ENCODE data around the gene H2BW1. TPM values are rescaled to one million over a fixed set of nuclear protein-coding genes. Genes with fewer than 3 reads are reported as not detected.
"Not testable (repeated sequence)": the region's sequence is repeated elsewhere in the genome, so short reads cannot be mapped to it uniquely, and the experiment has no call there.

The H2BW1 gene
- not detected in 2 replicates for total RNA-seq
- not detected in 2 replicates for polyA plus RNA-seq
- polyA plus RNA-seq (2012), result not detected in 2 replicates
- polyA minus RNA-seq (ENCODE audit: low replicate concordance), result not detected in 2 replicates

GRCh38 chrX:104013606-104014005 lies at the start of gene H2BW1:
H2BW1 (minus strand) TSS chrX:104013708; CDS start chrX:104013576, 132 bp downstream.
- Histone ChIP-seq H3K4me3 (replicated peaks in 1 of 4; ENCODE audit: control extremely low read depth in 1 of 4, insufficient read depth in 1 of 4, low read depth in 3 of 4, low read length in 4 of 4) (no peak within 1 kb of the TSS), H2AFZ (ENCODE audit: low read length) (no peak within 1 kb of the TSS), H3K9me3 (ENCODE audit: control insufficient read depth, insufficient read depth, low read depth, low read length) (no peaks in the 10 kb centered on the region), H3K27me3 (ENCODE audit: control insufficient read depth, insufficient read depth, low read length) (no peaks in the 10 kb centered on the region), H3K4me2 (ENCODE audit: extremely low read depth, insufficient read depth, low read length) (no peak within 1 kb of the TSS), H3K4me1 (ENCODE audit: control insufficient read depth, extremely low read depth, insufficient read depth, low read length) (no peaks in the 10 kb centered on the region), H3K27ac (ENCODE audit: insufficient read depth, low read length) (no peak within 1 kb of the TSS), H3K9ac (ENCODE audit: insufficient read depth, low read length) (no peak within 1 kb of the TSS), H3K36me3 (ENCODE audit: control insufficient read depth, insufficient read depth, low read length) (no peaks in the 10 kb centered on the region), H3K79me2 (ENCODE audit: control insufficient read depth, insufficient read depth, low read length) (no peaks in the 10 kb centered on the region), H4K20me1 (ENCODE audit: control insufficient read depth, extremely low read depth, insufficient read depth, low read length) (no peaks in the 10 kb centered on the region)
- TF ChIP-seq CTCF (conservative IDR thresholded peaks at IDR 0.05 in 1 of 2, IDR thresholded peaks at IDR 0.05 in 1 of 2; ENCODE audit: low read depth in 1 of 2, low read length in 2 of 2) (no peak), EZH2 (IDR thresholded peaks at IDR 0.05; ENCODE audit: low read length, missing control alignments) (no peak)
- DNase-seq (ENCODE audit: low read depth in 2 of 2), result no peak

GRCh38 chrX:104062636-104063035 lies 49.1 kb upstream of the H2BW1 start:
- not testable (repeated sequence) for H3K27me3 ChIP-seq (ENCODE audit: control insufficient read depth, insufficient read depth, low read length); H3K4me3 ChIP-seq (replicated peaks in 1 of 4; ENCODE audit: control extremely low read depth in 1 of 4, insufficient read depth in 1 of 4, low read depth in 3 of 4, low read length in 4 of 4); H2AFZ ChIP-seq (ENCODE audit: low read length); H3K79me2 ChIP-seq (ENCODE audit: control insufficient read depth, insufficient read depth, low read length); H4K20me1 ChIP-seq (ENCODE audit: control insufficient read depth, extremely low read depth, insufficient read depth, low read length); H3K36me3 ChIP-seq (ENCODE audit: control insufficient read depth, insufficient read depth, low read length); H3K9ac ChIP-seq (ENCODE audit: insufficient read depth, low read length); H3K4me1 ChIP-seq (ENCODE audit: control insufficient read depth, extremely low read depth, insufficient read depth, low read length); H3K4me2 ChIP-seq (ENCODE audit: extremely low read depth, insufficient read depth, low read length); H3K27ac ChIP-seq (ENCODE audit: insufficient read depth, low read length); H3K9me3 ChIP-seq (ENCODE audit: control insufficient read depth, insufficient read depth, low read depth, low read length); DNase-seq (ENCODE audit: low read depth in 2 of 2)

GRCh38 chrX:104054956-104055355 lies 41.4 kb upstream of the H2BW1 start:
- H3K4me2 ChIP-seq (ENCODE audit: extremely low read depth, insufficient read depth, low read length); H3K4me3 ChIP-seq (replicated peaks in 1 of 4; ENCODE audit: control extremely low read depth in 1 of 4, insufficient read depth in 1 of 4, low read depth in 3 of 4, low read length in 4 of 4); H3K27ac ChIP-seq (ENCODE audit: insufficient read depth, low read length); DNase-seq (ENCODE audit: low read depth in 2 of 2); H3K4me1 ChIP-seq (ENCODE audit: control insufficient read depth, extremely low read depth, insufficient read depth, low read length); H2AFZ ChIP-seq (ENCODE audit: low read length); H3K27me3 ChIP-seq (ENCODE audit: control insufficient read depth, insufficient read depth, low read length); H3K9me3 ChIP-seq (ENCODE audit: control insufficient read depth, insufficient read depth, low read depth, low read length); H4K20me1 ChIP-seq (ENCODE audit: control insufficient read depth, extremely low read depth, insufficient read depth, low read length); H3K79me2 ChIP-seq (ENCODE audit: control insufficient read depth, insufficient read depth, low read length); H3K36me3 ChIP-seq (ENCODE audit: control insufficient read depth, insufficient read depth, low read length); H3K9ac ChIP-seq (ENCODE audit: insufficient read depth, low read length): not testable (repeated sequence)

- TF ChIP-seq EZH2 (IDR thresholded peaks at IDR 0.05; ENCODE audit: low read length, missing control alignments) (no peak), CTCF (conservative IDR thresholded peaks at IDR 0.05 in 1 of 2, IDR thresholded peaks at IDR 0.05 in 1 of 2; ENCODE audit: low read depth in 1 of 2, low read length in 2 of 2) (no peak)
- no peaks in the 10 kb centered on the region for H3K36me3 ChIP-seq (ENCODE audit: control insufficient read depth, insufficient read depth, low read length)
These were observed 33.7 kb upstream of the H2BW1 start for GRCh38 chrX:104047171-104047570.

More at GRCh38 chrX:104047171-104047570, 33.7 kb upstream of the H2BW1 start:
- Histone ChIP-seq H3K4me2 (ENCODE audit: extremely low read depth, insufficient read depth, low read length) (no peak overlapping the region), H3K9ac (ENCODE audit: insufficient read depth, low read length) (no peak overlapping the region), H3K27me3 (ENCODE audit: control insufficient read depth, insufficient read depth, low read length) (no peaks in the 10 kb centered on the region), H3K27ac (ENCODE audit: insufficient read depth, low read length) (no peak overlapping the region), H3K9me3 (ENCODE audit: control insufficient read depth, insufficient read depth, low read depth, low read length) (no peaks in the 10 kb centered on the region), H4K20me1 (ENCODE audit: control insufficient read depth, extremely low read depth, insufficient read depth, low read length) (peaks cover 2% of the 10 kb centered on the region), H2AFZ (ENCODE audit: low read length) (no peak overlapping the region), H3K4me1 (ENCODE audit: control insufficient read depth, extremely low read depth, insufficient read depth, low read length) (no peaks in the 10 kb centered on the region), H3K79me2 (ENCODE audit: control insufficient read depth, insufficient read depth, low read length) (no peaks in the 10 kb centered on the region), H3K4me3 (replicated peaks in 1 of 4; ENCODE audit: control extremely low read depth in 1 of 4, insufficient read depth in 1 of 4, low read depth in 3 of 4, low read length in 4 of 4) (no peak overlapping the region)
- DNase-seq (ENCODE audit: low read depth in 2 of 2), result no peak

Data from fibroblast of lung (primary cell).